ENCODE measurements around the gene PIN1.

GRCh38 chr19:9850235-9850959, 15.3 kb downstream of the PIN1 start:
- TF ChIP-seq EZH2 (IDR thresholded peaks at IDR 0.05; ENCODE audit: insufficient read depth, poor library complexity, severe bottlenecking) (no peak), EZH2phosphoT487 (IDR thresholded peaks at IDR 0.05; ENCODE audit: insufficient read depth, low read depth) (no peak)
